ENCODE measurements around the gene CBL.

CBL gene

DNA sequence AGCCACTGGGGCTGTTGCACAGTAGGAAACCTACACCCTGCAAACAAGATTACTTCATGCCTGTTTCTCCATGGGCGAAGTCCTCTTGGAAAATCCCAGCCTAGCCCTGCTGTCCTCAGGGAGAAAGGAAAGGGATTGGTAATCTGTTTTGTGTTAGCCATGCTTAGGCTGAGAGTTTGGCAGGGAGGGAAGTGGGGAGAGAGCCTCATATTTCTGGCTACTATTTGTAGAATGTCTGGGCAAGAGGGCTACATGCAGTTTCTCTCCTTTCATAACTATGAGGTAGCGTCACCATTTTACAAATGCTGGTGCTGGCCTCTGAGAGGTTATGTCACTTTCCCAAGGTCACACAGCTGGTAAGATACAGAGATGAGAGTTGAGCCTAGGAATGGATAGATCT, 141.1 kb downstream of the CBL start:
- DNase-seq (ENCODE audit: low spot score): peak; percentile 78

DNA sequence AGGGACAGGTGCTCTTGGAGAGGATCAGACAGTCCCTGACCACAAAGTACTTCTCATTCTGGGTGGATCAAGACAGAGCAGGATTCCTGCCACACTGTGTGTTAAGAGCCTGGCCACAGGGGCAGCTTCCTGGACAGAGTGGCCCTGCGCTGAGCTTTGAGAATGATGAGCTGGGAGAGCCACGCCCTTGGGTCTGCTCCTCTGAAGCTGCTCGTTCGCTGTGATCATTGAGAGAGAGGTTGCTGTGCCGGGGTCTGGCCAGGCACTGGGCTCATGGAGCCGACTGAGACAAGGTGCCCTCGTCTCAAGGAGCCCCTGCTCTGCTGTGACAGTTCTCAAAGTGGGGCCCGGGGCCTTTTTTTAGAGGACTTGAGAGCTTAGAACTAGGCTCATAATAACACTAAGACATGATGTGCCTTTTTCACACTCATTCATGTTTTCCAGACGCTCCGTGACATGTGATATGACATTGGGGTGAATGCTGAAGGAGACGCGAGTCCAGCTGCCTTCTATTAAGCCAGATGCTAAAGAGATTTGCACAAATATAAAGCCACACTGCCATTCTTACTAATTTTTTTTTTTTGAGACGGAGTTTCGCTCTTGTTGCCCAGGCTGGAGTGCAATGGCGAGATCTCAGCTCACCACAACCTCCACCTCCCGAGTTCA, 141.9 kb downstream of the CBL start:
- no peak for DNase-seq (ENCODE audit: low spot score)

DNA sequence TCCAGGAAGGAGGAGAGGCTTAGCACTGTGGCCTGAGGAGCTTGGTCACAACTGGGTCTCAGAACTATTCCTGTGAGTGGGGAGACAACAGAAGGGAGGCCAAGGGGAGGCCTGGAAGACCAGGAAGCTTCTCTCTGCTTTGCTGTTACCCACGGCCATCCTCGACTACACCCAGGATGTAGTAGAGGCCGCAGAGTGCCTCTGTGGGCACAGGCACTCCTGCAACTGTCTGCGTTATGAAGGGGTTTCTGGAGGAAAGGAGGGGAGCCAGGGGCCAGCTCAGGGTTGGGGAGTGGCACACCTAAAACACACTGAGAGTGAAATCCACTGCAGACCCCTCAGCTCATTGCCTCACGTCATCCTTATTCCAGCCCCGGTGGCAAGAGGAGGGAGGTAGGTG, 144.2 kb downstream of the CBL start:
- no peak for DNase-seq (ENCODE audit: low spot score)

DNA sequence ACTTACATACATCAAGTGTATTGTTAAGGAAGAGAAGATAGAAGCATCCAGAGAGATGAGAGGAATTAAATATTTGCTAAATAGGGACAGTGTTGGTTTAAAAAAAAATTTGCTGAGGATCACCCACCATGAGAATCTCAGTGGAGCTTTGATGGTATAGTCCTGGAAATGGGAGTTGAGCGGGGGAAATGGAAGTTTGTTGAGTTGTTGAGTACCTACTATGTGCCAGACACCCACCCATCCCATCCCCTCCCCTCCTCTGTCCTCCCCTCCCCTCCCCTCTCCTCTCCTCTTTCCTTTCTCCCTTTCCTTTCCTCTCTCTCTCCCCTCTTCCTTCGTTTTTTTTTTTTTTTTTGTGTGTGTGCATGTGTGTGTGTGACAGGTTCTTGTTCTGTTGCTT, 145.1 kb downstream of the CBL start:
- DNase-seq (ENCODE audit: low spot score): no peak

DNA sequence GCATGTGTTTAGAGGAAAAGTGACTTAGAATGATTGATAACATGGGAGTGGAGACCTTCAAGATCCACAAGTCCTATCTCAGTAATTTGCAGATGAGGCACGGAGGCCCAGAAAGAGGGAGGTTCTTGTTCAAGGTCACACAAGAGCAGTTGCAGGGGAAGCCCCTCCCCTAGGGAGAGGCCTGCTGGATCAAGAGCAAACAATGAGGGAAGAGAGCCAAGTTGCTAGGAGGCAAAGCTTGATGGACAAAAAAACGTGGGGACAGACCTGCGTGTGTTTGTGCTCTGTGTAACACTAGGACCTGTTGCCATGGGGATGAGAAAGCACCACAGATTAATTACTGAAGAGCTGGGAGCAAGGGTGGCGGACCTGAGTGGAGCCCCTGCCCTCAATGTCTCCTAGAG, 146.7 kb downstream of the CBL start:
- no peak for DNase-seq (ENCODE audit: low spot score)

DNA sequence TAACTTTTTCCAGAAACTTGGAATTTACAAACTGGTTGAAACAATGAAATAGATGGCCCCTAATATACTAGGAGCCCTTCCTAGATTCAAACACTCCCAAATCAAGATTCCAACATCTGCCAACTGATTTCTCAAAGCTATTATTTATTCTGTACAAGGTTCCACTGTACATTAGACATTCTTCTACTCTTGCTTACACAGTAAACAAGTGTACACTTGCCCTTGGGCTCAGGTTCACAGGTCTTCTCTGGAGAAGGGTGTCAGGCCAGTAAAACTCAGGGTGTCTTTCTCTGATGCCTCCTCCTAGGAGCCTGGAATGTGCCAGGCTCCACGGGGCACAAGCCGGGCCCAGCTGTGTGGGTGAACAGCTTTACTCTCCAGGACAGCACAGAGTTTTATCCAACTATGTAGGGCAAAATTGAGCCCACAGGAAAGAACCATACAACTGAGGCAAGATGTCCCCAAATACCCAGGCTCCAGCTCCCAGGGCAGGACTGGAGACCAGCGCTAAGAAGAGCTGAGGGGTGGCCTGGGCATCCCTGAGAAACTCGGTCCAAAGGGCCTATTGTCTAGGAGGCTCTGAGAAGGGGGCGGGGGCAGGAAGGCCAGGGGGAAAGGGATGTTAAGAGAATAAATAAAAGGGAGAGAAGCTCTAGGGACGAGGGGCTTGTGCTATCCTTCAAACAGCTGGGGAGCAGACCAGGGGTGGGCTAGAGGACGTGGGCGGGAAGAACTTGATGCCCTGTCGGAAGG, 149.1 kb downstream of the CBL start:
- DNase-seq (ENCODE audit: low spot score): no peak

DNA sequence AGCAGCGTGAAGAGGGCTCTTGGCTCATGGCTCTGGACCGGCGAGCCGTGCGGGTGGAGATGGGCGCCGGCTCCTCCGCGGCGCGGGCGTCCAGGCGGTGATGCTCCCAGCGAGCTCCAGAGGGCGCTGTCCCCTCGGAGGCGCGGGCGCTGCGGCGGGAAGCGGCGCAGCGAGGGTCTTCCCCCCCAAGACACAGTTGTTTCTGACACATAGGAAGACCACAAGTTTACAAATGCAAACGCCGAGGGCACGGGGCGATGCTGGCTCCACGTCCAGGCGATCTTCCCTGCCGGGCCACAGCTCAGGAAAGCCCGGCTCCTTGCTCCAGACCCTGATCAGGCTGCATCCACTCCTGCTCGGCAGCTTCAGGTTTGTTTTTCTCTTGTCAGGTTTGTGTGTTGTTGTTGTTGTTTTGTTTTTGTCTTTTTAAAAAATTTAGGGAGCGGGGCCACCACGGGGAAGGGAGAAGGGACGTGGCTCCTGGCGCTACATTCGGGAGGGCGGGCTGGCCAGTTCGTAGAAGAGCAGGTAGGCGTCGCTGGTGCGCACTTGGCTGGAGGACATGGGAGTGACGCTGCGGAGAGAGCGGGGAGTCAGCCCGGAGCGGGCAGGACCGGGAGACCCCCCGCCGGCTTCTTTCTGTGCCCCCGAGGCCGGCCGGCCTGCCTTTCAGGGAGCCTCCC, 150.4 kb downstream of the CBL start:
- peak; percentile 93 for DNase-seq (ENCODE audit: low spot score)

DNA sequence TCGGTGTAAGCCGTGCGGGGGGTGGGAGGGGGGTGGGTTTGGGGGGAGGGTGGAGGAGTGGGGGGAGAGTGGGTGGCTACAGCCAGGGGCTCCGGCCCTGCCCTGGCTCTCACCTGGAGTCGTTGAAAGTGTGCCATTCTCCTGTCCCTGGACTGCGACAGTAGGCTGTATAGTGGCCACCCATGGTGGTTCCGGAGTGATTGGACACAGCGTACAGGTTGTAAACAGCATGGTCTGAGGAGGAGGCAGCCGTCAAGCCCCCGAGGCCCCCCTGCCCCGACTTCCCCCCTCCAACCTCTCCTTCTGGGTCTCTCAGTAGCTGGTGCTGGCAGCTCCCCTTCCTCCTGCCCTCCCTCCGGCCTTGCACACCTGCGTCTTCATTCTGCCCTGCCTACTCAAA, 150.9 kb downstream of the CBL start:
- DNase-seq (ENCODE audit: low spot score): no peak
